ENCODE measurements around the gene PPP2R5C. TPM values are rescaled to one million over a fixed set of nuclear protein-coding genes. Genes with fewer than 3 reads are reported as not detected.

PPP2R5C gene
- total RNA-seq, 1 experiment from 2014 or later, result 120 TPM

DNA sequence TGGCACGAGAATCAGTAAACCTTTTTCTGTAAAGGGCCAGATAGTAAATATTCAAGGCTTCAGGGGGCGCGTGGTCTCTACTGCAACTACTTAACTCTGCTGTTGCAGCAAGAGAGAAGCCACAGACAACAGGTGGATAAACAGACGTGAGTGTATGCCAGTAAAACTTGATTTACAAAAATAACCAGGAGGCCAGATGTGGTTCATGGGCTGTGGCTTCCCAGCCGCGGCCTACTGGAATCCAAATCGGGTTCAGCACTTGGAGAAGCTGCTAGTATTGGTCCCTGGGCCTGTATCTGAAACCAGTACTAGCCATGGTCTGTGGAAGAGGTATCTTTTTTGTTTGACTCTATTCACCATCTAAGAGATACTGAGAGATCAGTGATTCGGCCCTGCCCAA, 13.3 kb downstream of the PPP2R5C start:
- Mint-ChIP-seq H3K36me3 (ENCODE audit: insufficient read depth, unreplicated experiment) (peaks cover 6% of the 10 kb centered on the region), H3K27ac (ENCODE audit: unreplicated experiment) (no peak overlapping the region), H3K4me1 (ENCODE audit: low read depth, unreplicated experiment) (peaks cover 21% of the 10 kb centered on the region), H3K9me3 (ENCODE audit: low read depth, unreplicated experiment) (no peaks in the 10 kb centered on the region), H3K4me3 (ENCODE audit: low read depth, unreplicated experiment) (no peak overlapping the region), H3K27me3 (ENCODE audit: unreplicated experiment) (peaks cover 12% of the 10 kb centered on the region)
- intact Hi-C loops (cut with micrococcal nuclease; ENCODE audit: unreplicated experiment), result loop anchor here (5.0 to 10.0 kb wide), 3 partner anchors 67 to 150 kb away; no protein-coding TSS in a partner anchor
- CTCF ChIA-PET, result no interaction called here
- TF ChIP-seq CTCF (IDR thresholded peaks at IDR 0.05; ENCODE audit: unreplicated experiment), result no peak
- BruUV-seq (replicated peaks), result no TSS peak
- DNase-seq, result no peak

- Mint-ChIP-seq H3K4me1 (ENCODE audit: low read depth, unreplicated experiment) (peaks cover 19% of the 10 kb centered on the region), H3K4me3 (ENCODE audit: low read depth, unreplicated experiment) (no peak overlapping the region), H3K36me3 (ENCODE audit: insufficient read depth, unreplicated experiment) (peaks cover 5% of the 10 kb centered on the region), H3K9me3 (ENCODE audit: low read depth, unreplicated experiment) (no peaks in the 10 kb centered on the region), H3K27me3 (ENCODE audit: unreplicated experiment) (peaks cover 22% of the 10 kb centered on the region), H3K27ac (ENCODE audit: unreplicated experiment) (no peak overlapping the region)
- CTCF ChIA-PET, result no interaction called here
- DNase-seq, result no peak
- no TSS peak for BruUV-seq (replicated peaks)
- no peak for TF ChIP-seq CTCF (IDR thresholded peaks at IDR 0.05; ENCODE audit: unreplicated experiment)
- intact Hi-C loops (cut with micrococcal nuclease; ENCODE audit: unreplicated experiment), result loop anchor here (10.0 kb wide), 2 partner anchors 119 to 149 kb away; no protein-coding TSS in a partner anchor
Measured at GRCh38 chr14:101775826-101776225, 14.3 kb downstream of the PPP2R5C start.

GRCh38 chr14:101776344-101776743, 14.8 kb downstream of the PPP2R5C start:
- CTCF ChIA-PET, result no interaction called here
- no TSS peak for BruUV-seq (replicated peaks)
- Mint-ChIP-seq H3K27me3 (ENCODE audit: unreplicated experiment) (peaks cover 24% of the 10 kb centered on the region), H3K9me3 (ENCODE audit: low read depth, unreplicated experiment) (no peaks in the 10 kb centered on the region), H3K36me3 (ENCODE audit: insufficient read depth, unreplicated experiment) (peaks cover 3% of the 10 kb centered on the region), H3K27ac (ENCODE audit: unreplicated experiment) (no peak overlapping the region), H3K4me1 (ENCODE audit: low read depth, unreplicated experiment) (peaks cover 13% of the 10 kb centered on the region), H3K4me3 (ENCODE audit: low read depth, unreplicated experiment) (no peak overlapping the region)
- TF ChIP-seq CTCF (IDR thresholded peaks at IDR 0.05; ENCODE audit: unreplicated experiment), result no peak
- DNase-seq, result no peak
- intact Hi-C loops (cut with micrococcal nuclease; ENCODE audit: unreplicated experiment), result loop anchor here (10.0 kb wide), 2 partner anchors 118 to 148 kb away; no protein-coding TSS in a partner anchor

DNA sequence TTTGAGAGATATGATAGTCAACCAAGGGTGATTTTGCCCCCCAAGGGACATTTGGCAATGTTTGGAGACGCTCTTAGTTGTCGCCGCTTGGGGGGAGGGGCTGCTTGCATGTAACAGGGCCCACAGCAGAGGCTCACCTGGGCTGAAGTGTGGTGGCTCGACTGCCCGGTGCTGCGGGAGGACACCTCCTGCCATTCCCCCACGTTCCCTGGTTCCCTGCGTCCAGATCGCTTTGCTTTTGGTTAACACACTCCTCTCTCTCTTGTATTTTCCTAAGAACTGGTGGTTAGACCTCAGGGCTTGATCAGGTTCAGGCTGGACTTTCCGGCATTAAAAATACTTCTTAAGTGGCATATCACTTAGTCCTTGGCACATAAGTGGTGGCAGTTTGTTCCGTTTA, 18.9 kb downstream of the PPP2R5C start:
- CTCF ChIA-PET, result interaction anchor here (1.4 kb wide), 1 partner anchor 10 kb away, joined by 6 read pairs; no protein-coding TSS in a partner anchor
- peaks cover 14% of the 10 kb centered on the region for H3K36me3 Mint-ChIP-seq (ENCODE audit: insufficient read depth, unreplicated experiment)
- no TSS peak for BruUV-seq (replicated peaks)
- no peak for DNase-seq
- intact Hi-C loops (cut with micrococcal nuclease; ENCODE audit: unreplicated experiment), result no loop called here
- no peaks in the 10 kb centered on the region for H3K9me3 Mint-ChIP-seq (ENCODE audit: low read depth, unreplicated experiment)
- H3K4me3 Mint-ChIP-seq (ENCODE audit: low read depth, unreplicated experiment), result peak overlapping the region; percentile 76
- no peak for TF ChIP-seq CTCF (IDR thresholded peaks at IDR 0.05; ENCODE audit: unreplicated experiment)
- H3K27me3 Mint-ChIP-seq (ENCODE audit: unreplicated experiment), result peaks cover 24% of the 10 kb centered on the region
- no peak overlapping the region for H3K27ac Mint-ChIP-seq (ENCODE audit: unreplicated experiment)
- H3K4me1 Mint-ChIP-seq (ENCODE audit: low read depth, unreplicated experiment), result no peaks in the 10 kb centered on the region
